Activated T-helper 17 cell treated with anti-CD3 and anti-CD28 coated beads, Interleukin-2, amount 50 U/mL, for 72 hours (primary cell): Measurements from ENCODE around the gene SLC25A36. TPM values are rescaled to one million over a fixed set of nuclear protein-coding genes. Genes with fewer than 3 reads are reported as not detected.

ENCODE experiments used
- total RNA-seq, 2 donors: library from RNA; stranded (reverse); gene quantifications; one replicate each; pipeline ENCODE4 v1.2.3, GENCODE V29; 2022

The SLC25A36 gene
- total RNA-seq, 2 donors from 2014 or later = 46.1 to 83.9 TPM

Other genes with a start within 250 kb of the SLC25A36 start
- not detected for gene SPSB4, start 109.5 kb downstream of the SLC25A36 start, total RNA-seq